Testis (tissue), 3 donors: Measurements from ENCODE around the gene SLC2A1. TPM values are rescaled to one million over a fixed set of nuclear protein-coding genes. Genes with fewer than 3 reads are reported as not detected.

Experiments
- DNase-seq: peaks from one replicate; pipeline ENCODE4 v3.0.0-alpha.2; 2019
- H3K27ac ChIP-seq, 2 donors: fragments of 200-600 bp; sonication (generic); one replicate each; pipeline ENCODE4 v1.5.1; 2019
- H3K27me3 ChIP-seq: fragments of 200-600 bp; sonication (generic); one replicate; pipeline ENCODE4 v1.5.1; 2019
- H3K36me3 ChIP-seq: fragments of 200-600 bp; sonication (generic); one replicate; pipeline ENCODE4 v1.5.1; 2017; ENCODE audit warnings: low read depth; ENCODE audit errors: missing control alignments
- H3K4me1 ChIP-seq: fragments of 200-600 bp; sonication (generic); one replicate; pipeline ENCODE4 v1.5.1; 2019
- H3K4me3 ChIP-seq, 2 donors: fragments of 200-600 bp; sonication (generic); one replicate each; pipeline ENCODE4 v1.5.1; 2017 to 2019
- H3K9me3 ChIP-seq: fragments of 200-600 bp; sonication (generic); one replicate; pipeline ENCODE4 v1.5.1; 2017
- CTCF ChIP-seq, 3 experiments: fragments of 450-650 bp in 2 of 3; fragments of 200-600 bp in 1 of 3; sonication (generic) in 1 of 3; IDR thresholded peaks; one replicate each; pipeline ENCODE4 v1.5.1; 2016 to 2019; ENCODE audit warnings: antibody characterized with exemption in 3 of 3, mild to moderate bottlenecking in 2 of 3, moderate library complexity in 1 of 3
- POLR2A ChIP-seq: fragments of 450-650 bp; IDR thresholded peaks from one replicate; pipeline ENCODE4 v1.6.1; 2017; ENCODE audit warnings: antibody characterized with exemption, mild to moderate bottlenecking, moderate library complexity
- WGBS, 2 donors: methylation state at CpG; one replicate each; pipeline ENCODE4 v1.1.5; 2018; 5-methylcytosine and 5-hydroxymethylcytosine counted together
- intact Hi-C: fragments of 100-400 bp; cut with DNase I; formaldehyde crosslinking; loops from one replicate; pipeline ENCODE4 v1.15.1; 2023; ENCODE audit warnings: low total_unique reads
- polyA plus RNA-seq: library from polyadenylated mRNA; stranded (reverse); fragments of 350-450 nt; fragmentation: Illumina TruSeq; extraction: RNeasy Lipid Tissue Mini Kit (QIAGEN cat#74804); gene quantifications from one replicate; pipeline ENCODE4 v1.2.3, GENCODE V29; 2014; ENCODE audit warnings: low read depth, low replicate concordance; ENCODE audit not compliant: insufficient read depth
- total RNA-seq, 2 donors: library from RNA; depleted of rRNA; stranded (reverse); fragments of >200 nt; gene quantifications; one replicate each; pipeline ENCODE4 v1.2.3, GENCODE V29; 2016

Gene SLC2A1
- total and polyA plus RNA-seq, 3 donors from 2014 or later, result 19.4 to 38.3 (median 36.9) TPM

GRCh38 chr1:42999308-42999707 lies 40.6 kb upstream of the SLC2A1 start:
- no peak for DNase-seq
- intact Hi-C loops, result no loop called here
- Histone ChIP-seq H3K36me3 (no peaks in the 10 kb centered on the region), H3K9me3 (no peaks in the 10 kb centered on the region), H3K27ac (no peak overlapping the region), H3K4me1 (no peaks in the 10 kb centered on the region), H3K4me3 (no peak overlapping the region), H3K27me3 (no peaks in the 10 kb centered on the region)
- TF ChIP-seq CTCF (IDR thresholded peaks at IDR 0.05), result no peak
- no peak for TF ChIP-seq POLR2A

- no peak for DNase-seq
- no peak overlapping the region for H3K4me3 ChIP-seq
- no peaks in the 10 kb centered on the region for H3K36me3 ChIP-seq
- no peaks in the 10 kb centered on the region for H3K27me3 ChIP-seq
- H3K9me3 ChIP-seq, result no peaks in the 10 kb centered on the region
- WGBS, 2 donors, result 72% methylated on average over 2 of the region's 2 CpGs
- intact Hi-C loops, result no loop called here
- TF ChIP-seq POLR2A, result no peak
- no peak for TF ChIP-seq CTCF (IDR thresholded peaks at IDR 0.05)
- H3K4me1 ChIP-seq, result no peaks in the 10 kb centered on the region
- no peak overlapping the region for H3K27ac ChIP-seq
Measured at GRCh38 chr1:42998386-42998785, 39.7 kb upstream of the SLC2A1 start.

GRCh38 chr1:42996384-42996970 lies 37.8 kb upstream of the SLC2A1 start:
- TF ChIP-seq CTCF (IDR thresholded peaks at IDR 0.05) (no peak), POLR2A (no peak)
- 89 to 92% methylated on average over 6 of the region's 6 CpGs for WGBS, 2 donors
- intact Hi-C loops, result no loop called here
- Histone ChIP-seq H3K9me3 (no peaks in the 10 kb centered on the region), H3K36me3 (no peaks in the 10 kb centered on the region), H3K27me3 (no peaks in the 10 kb centered on the region), H3K4me1 (no peaks in the 10 kb centered on the region), H3K4me3 (no peak overlapping the region), H3K27ac (no peak overlapping the region)
- no peak for DNase-seq

GRCh38 chr1:42993502-42994136 lies 35.0 kb upstream of the SLC2A1 start:
- Histone ChIP-seq H3K36me3 (no peaks in the 10 kb centered on the region), H3K27me3 (no peaks in the 10 kb centered on the region), H3K4me3 (no peak overlapping the region), H3K4me1 (no peaks in the 10 kb centered on the region), H3K27ac (no peak overlapping the region), H3K9me3 (no peaks in the 10 kb centered on the region)
- TF ChIP-seq POLR2A (no peak), CTCF (IDR thresholded peaks at IDR 0.05) (no peak)
- DNase-seq, result no peak
- intact Hi-C loops, result no loop called here
- WGBS, 2 donors, result 77 to 83% methylated on average over 8 of the region's 8 CpGs

GRCh38 chr1:42992054-42992571 lies 33.4 kb upstream of the SLC2A1 start:
- H3K27me3 ChIP-seq, result no peaks in the 10 kb centered on the region
- H3K9me3 ChIP-seq, result no peaks in the 10 kb centered on the region
- no peak for DNase-seq
- 78 to 83% methylated on average over 5 of the region's 5 CpGs for WGBS, 2 donors
- TF ChIP-seq CTCF (IDR thresholded peaks at IDR 0.05), result no peak
- TF ChIP-seq POLR2A, result no peak
- no peak overlapping the region for H3K27ac ChIP-seq
- H3K36me3 ChIP-seq, result no peaks in the 10 kb centered on the region
- intact Hi-C loops, result no loop called here
- no peaks in the 10 kb centered on the region for H3K4me1 ChIP-seq
- H3K4me3 ChIP-seq, result no peak overlapping the region
